Vagina (tissue), 2 donors: ENCODE measurements around the gene TBC1D8B. TPM values are rescaled to one million over a fixed set of nuclear protein-coding genes. Genes with fewer than 3 reads are reported as not detected.

Experiments
- DNase-seq, 2 donors: peaks; one replicate each; pipeline ENCODE4 v3.0.0-alpha.2; 2017; ENCODE audit errors: extremely low spot score in 2 of 2
- H3K27ac ChIP-seq: fragments of 200-600 bp; sonication (generic); one replicate; pipeline ENCODE4 v1.5.1; 2019
- H3K27me3 ChIP-seq: fragments of 200-600 bp; sonication (generic); one replicate; pipeline ENCODE4 v1.5.1; 2019
- H3K36me3 ChIP-seq, 2 donors: fragments of 200-600 bp; sonication (generic); one replicate each; pipeline ENCODE4 v1.5.1; 2017 to 2019
- H3K4me1 ChIP-seq: fragments of 200-600 bp; sonication (generic); one replicate; pipeline ENCODE4 v1.5.1; 2019
- H3K4me3 ChIP-seq, 2 donors: fragments of 200-600 bp; sonication (generic); 1 replicate in 1 of 2; 2 replicates in 1 of 2; pipeline ENCODE4 v1.5.1; 2016 to 2019
- H3K9me3 ChIP-seq: fragments of 200-600 bp; sonication (generic); one replicate; pipeline ENCODE4 v1.5.1; 2019
- CTCF ChIP-seq, 3 experiments: fragments of 450-650 bp in 2 of 3; fragments of 200-600 bp in 1 of 3; sonication (generic) in 1 of 3; IDR thresholded peaks; one replicate each; pipeline ENCODE4 v1.5.1; 2017 to 2019; ENCODE audit warnings: antibody characterized with exemption in 3 of 3, mild to moderate bottlenecking in 2 of 3, moderate library complexity in 2 of 3
- POLR2A ChIP-seq, 2 donors: fragments of 450-650 bp; IDR thresholded peaks; one replicate each; pipeline ENCODE4 v1.6.1; 2017; ENCODE audit warnings: antibody characterized with exemption in 2 of 2, mild to moderate bottlenecking in 2 of 2, moderate library complexity in 2 of 2
- POLR2AphosphoS5 ChIP-seq, 2 donors: sonication (generic); formaldehyde crosslinking; IDR thresholded peaks; one replicate each; pipeline ENCODE4 v1.9.0; 2017; ENCODE audit warnings: antibody characterized with exemption in 2 of 2, mild to moderate bottlenecking in 2 of 2, low read depth in 1 of 2; ENCODE audit not compliant: insufficient read depth in 1 of 2
- intact Hi-C: fragments of 100-400 bp; cut with DNase I; formaldehyde crosslinking; loops from one replicate; pipeline ENCODE4 v1.15.1; 2023
- total RNA-seq: library from RNA; depleted of rRNA; stranded (reverse); fragments of >200 nt; gene quantifications from one replicate; pipeline ENCODE4 v1.2.3, GENCODE V29; 2016

The TBC1D8B gene
- total RNA-seq, 1 donor from 2014 or later, result 4.7 TPM

- Histone ChIP-seq H3K9me3 (no peaks in the 10 kb centered on the region), H3K27me3 (no peaks in the 10 kb centered on the region), H3K36me3 (no peaks in the 10 kb centered on the region), H3K27ac (no peak overlapping the region), H3K4me1 (peaks cover under 1% of the 10 kb centered on the region), H3K4me3 (no peak overlapping the region)
- no peak for DNase-seq
- intact Hi-C loops, result no loop called here
- TF ChIP-seq POLR2AphosphoS5 (IDR thresholded peaks at IDR 0.05; ENCODE audit: insufficient read depth in 1 of 2, low read depth in 1 of 2), result no peak
- TF ChIP-seq POLR2A (IDR thresholded peaks at IDR 0.05), result no peak
- no peak for TF ChIP-seq CTCF (IDR thresholded peaks at IDR 0.05)
Measured at GRCh38 chrX:106889468-106889867, 87.0 kb downstream of the TBC1D8B start.

- peak in 1 of 2 donors; percentile 67 for DNase-seq
- Histone ChIP-seq H3K27ac (no peak overlapping the region), H3K9me3 (no peaks in the 10 kb centered on the region), H3K36me3 (no peaks in the 10 kb centered on the region), H3K27me3 (no peaks in the 10 kb centered on the region), H3K4me3 (no peak overlapping the region), H3K4me1 (peaks cover 11% of the 10 kb centered on the region)
- TF ChIP-seq POLR2AphosphoS5 (IDR thresholded peaks at IDR 0.05; ENCODE audit: insufficient read depth in 1 of 2, low read depth in 1 of 2) (no peak), CTCF (IDR thresholded peaks at IDR 0.05) (no peak), POLR2A (IDR thresholded peaks at IDR 0.05) (no peak)
- intact Hi-C loops, result no loop called here
Measured at GRCh38 chrX:106891762-106892460, 89.4 kb downstream of the TBC1D8B start.

GRCh38 chrX:106894392-106894909, 92.0 kb downstream of the TBC1D8B start:
- no peaks in the 10 kb centered on the region for H3K27me3 ChIP-seq
- H3K36me3 ChIP-seq, result no peaks in the 10 kb centered on the region
- peak in 1 of 2 donors; percentile 77 for DNase-seq
- intact Hi-C loops, result no loop called here
- H3K27ac ChIP-seq, result peak overlapping the region; percentile 61
- H3K4me1 ChIP-seq, result peaks cover 11% of the 10 kb centered on the region
- no peaks in the 10 kb centered on the region for H3K9me3 ChIP-seq
- no peak overlapping the region for H3K4me3 ChIP-seq
- TF ChIP-seq CTCF (IDR thresholded peaks at IDR 0.05) (peak; percentile 31 to 68 (median 48)), POLR2A (IDR thresholded peaks at IDR 0.05) (no peak)

GRCh38 chrX:106894978-106895452, 92.5 kb downstream of the TBC1D8B start:
- peak in 1 of 2 donors; percentile 70 for DNase-seq
- Histone ChIP-seq H3K36me3 (no peaks in the 10 kb centered on the region), H3K4me3 (no peak overlapping the region), H3K9me3 (no peaks in the 10 kb centered on the region), H3K4me1 (peaks cover 11% of the 10 kb centered on the region), H3K27ac (peak overlapping the region; percentile 61), H3K27me3 (no peaks in the 10 kb centered on the region)
- intact Hi-C loops, result no loop called here
- TF ChIP-seq POLR2A (IDR thresholded peaks at IDR 0.05), result no peak
- no peak for TF ChIP-seq CTCF (IDR thresholded peaks at IDR 0.05)
- TF ChIP-seq POLR2AphosphoS5 (IDR thresholded peaks at IDR 0.05; ENCODE audit: insufficient read depth in 1 of 2, low read depth in 1 of 2), result no peak

- Histone ChIP-seq H3K4me3 (no peak overlapping the region), H3K9me3 (no peaks in the 10 kb centered on the region), H3K4me1 (peaks cover 11% of the 10 kb centered on the region), H3K27me3 (no peaks in the 10 kb centered on the region), H3K36me3 (no peaks in the 10 kb centered on the region), H3K27ac (no peak overlapping the region)
- DNase-seq, result peak in 1 of 2 donors; percentile 11
- TF ChIP-seq POLR2A (IDR thresholded peaks at IDR 0.05), result no peak
- TF ChIP-seq CTCF (IDR thresholded peaks at IDR 0.05), result no peak
- no peak for TF ChIP-seq POLR2AphosphoS5 (IDR thresholded peaks at IDR 0.05; ENCODE audit: insufficient read depth in 1 of 2, low read depth in 1 of 2)
- intact Hi-C loops, result no loop called here
Measured at GRCh38 chrX:106897259-106897658, 94.8 kb downstream of the TBC1D8B start.
